Breast epithelium (tissue), 3 donors: ENCODE data around the gene FMO5.
"Not testable (repeated sequence)": the region's sequence is repeated elsewhere in the genome, so short reads cannot be mapped to it uniquely, and the experiment has no call there.

Experiments
- POLR2A ChIP-seq: fragments of 450-650 bp; IDR thresholded peaks from one replicate; pipeline ENCODE4 v1.6.1; 2016; ENCODE audit warnings: antibody characterized with exemption, mild to moderate bottlenecking, moderate library complexity
- POLR2AphosphoS5 ChIP-seq, 3 donors: sonication (generic); formaldehyde crosslinking; IDR thresholded peaks; one replicate each; pipeline ENCODE4 v1.6.1; 2017; ENCODE audit warnings: antibody characterized with exemption in 3 of 3
- TF ChIP-seq, protein P1 (sequence below), 3 donors: fragments of 450-650 bp; IDR thresholded peaks; one replicate each; pipeline ENCODE4 v1.5.1; 2016 to 2017; ENCODE audit warnings: antibody characterized with exemption in 3 of 3, mild to moderate bottlenecking in 3 of 3, moderate library complexity in 3 of 3

GRCh38 chr1:147197324-147197723, 27.8 kb downstream of the FMO5 start:
- TF ChIP-seq, protein P1, sequence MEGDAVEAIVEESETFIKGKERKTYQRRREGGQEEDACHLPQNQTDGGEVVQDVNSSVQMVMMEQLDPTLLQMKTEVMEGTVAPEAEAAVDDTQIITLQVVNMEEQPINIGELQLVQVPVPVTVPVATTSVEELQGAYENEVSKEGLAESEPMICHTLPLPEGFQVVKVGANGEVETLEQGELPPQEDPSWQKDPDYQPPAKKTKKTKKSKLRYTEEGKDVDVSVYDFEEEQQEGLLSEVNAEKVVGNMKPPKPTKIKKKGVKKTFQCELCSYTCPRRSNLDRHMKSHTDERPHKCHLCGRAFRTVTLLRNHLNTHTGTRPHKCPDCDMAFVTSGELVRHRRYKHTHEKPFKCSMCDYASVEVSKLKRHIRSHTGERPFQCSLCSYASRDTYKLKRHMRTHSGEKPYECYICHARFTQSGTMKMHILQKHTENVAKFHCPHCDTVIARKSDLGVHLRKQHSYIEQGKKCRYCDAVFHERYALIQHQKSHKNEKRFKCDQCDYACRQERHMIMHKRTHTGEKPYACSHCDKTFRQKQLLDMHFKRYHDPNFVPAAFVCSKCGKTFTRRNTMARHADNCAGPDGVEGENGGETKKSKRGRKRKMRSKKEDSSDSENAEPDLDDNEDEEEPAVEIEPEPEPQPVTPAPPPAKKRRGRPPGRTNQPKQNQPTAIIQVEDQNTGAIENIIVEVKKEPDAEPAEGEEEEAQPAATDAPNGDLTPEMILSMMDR (IDR thresholded peaks at IDR 0.05): not testable (repeated sequence)
- not testable (repeated sequence) for TF ChIP-seq POLR2A; POLR2AphosphoS5 (IDR thresholded peaks at IDR 0.05)
